Measurements from ENCODE around the gene XPO4.
"Not testable (repeated sequence)": the region's sequence is repeated elsewhere in the genome, so short reads cannot be mapped to it uniquely, and the experiment has no call there.

The XPO4 gene

DNA sequence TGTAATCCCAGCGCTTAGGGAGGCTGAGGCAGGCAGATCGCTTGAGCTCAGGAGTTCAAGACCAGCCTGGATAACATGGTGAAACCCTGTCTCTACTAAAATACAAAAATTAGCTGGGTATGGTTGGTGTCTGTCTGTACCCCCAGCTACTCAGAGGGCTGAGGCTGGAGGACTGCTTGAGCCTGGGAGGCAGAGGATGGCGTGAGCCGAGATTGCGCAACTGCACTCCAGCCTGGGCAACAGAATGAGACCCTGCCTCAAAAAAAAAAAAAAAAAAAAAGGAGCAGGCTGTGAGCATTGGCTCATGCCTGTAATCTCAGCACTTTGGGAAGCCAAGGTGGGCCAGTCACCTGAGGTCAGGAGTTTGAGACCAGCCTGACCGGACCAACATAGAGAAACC is 12.0 kb downstream of the XPO4 start:
- not testable (repeated sequence) for DNase-seq

- no peak for DNase-seq
These were observed 20.3 kb downstream of the XPO4 start for GRCh38 chr13:20882206-20882605.

- no peak for DNase-seq
These were observed 24.6 kb downstream of the XPO4 start for GRCh38 chr13:20877902-20878301.

- DNase-seq: not testable (repeated sequence)
These were observed 25.7 kb downstream of the XPO4 start for GRCh38 chr13:20876802-20877201.

DNA sequence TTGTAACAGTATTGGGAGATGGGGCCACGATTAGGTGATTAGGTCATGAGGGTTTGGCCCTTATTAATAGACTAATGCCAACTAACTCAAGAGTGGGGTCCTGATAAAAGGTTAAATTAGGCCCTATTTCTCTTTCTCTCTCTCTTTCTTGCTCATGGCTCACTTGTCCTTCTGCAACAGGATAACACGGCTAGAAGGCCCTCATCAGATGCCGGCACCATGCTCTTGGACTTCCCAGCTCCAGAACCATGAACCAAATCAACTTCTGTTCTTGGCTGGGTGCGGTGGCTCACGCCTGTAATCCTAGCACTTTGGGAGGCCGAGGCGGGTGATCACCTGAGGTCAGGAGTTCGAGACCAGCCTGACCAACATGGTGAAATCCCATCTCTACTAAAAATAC is 28.1 kb downstream of the XPO4 start:
- not testable (repeated sequence) for DNase-seq

DNA sequence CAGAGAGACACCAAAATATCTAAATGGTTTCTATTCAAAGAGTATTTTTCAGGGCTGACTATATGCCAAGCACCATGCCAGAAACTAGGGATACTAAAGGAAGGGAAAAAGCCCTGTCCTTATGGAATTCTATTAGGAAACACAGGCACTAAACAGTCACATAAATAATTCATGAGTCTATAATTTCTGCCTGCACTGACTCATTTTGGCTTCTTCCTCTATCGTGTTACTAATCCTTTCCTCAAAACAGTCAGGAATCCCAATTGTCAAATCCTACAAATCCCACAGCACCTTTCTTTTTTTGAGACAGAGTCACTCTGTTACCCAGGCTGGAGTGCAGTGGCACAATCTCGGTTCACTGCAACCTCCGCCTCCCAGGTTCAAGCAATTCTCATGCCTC is 29.2 kb downstream of the XPO4 start:
- no peak for DNase-seq

DNA sequence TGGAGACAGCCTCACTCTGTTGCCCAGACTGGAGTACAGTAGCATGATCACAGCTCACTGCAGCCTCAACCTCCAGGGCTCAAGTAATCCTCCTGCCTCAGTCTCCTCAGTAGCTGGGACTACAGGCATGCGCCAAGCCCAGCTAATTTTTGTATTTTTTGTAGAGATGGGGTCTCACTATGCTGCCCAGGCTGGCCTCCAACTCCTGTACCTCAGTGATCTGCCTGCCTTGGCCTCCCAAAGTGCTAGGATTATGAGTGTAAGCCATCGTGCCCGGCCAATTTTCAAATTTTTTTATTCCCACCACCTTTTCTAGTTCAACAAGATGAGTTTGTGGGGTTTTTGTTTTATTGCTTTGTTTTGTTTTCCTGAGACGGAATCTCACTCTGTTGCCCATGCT is 31.7 kb downstream of the XPO4 start:
- DNase-seq: no peak

DNA sequence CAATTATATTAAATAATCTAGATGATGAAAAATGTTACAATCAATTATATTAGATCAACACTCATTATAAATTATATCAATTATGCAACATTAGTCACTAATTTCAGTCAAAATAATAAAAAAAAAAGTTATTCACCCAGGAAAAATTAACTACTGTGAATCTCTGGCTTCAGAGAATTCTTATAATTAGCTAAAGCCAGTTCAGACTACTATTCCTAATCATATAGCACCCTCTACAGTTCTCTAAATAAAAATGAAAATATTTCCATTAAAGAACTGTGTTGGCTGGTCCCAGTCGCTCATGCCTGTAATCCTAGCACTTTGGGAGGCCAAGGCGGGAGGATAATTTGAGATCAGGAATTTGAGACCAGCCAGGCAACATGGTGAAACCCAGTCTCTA is 33.0 kb downstream of the XPO4 start:
- no peak for DNase-seq

GRCh38 chr13:20867408-20867807 is 35.1 kb downstream of the XPO4 start:
- DNase-seq: no peak

DNA sequence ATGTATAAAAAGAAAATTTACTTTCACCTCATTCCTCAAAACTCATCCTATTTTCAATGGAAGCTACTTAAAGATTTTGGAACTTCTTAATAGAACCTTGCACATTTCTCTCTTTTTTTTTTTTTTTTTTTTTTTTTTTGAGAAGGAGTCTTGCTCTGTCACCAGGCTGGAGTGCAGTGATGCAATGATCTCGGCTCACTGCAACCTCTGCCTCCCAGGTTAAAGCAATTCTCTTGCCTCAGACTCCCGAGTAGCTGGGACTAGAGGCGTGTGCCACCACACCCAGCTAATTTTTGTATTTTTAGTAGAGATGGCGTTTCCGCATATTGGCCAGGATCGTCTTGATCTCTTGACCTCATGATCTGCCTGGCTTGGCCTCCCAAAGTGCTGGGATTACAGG is 40.9 kb downstream of the XPO4 start:
- DNase-seq: not testable (repeated sequence)

- no peak for DNase-seq
These were observed 41.7 kb downstream of the XPO4 start for GRCh38 chr13:20860844-20861243.

DNA sequence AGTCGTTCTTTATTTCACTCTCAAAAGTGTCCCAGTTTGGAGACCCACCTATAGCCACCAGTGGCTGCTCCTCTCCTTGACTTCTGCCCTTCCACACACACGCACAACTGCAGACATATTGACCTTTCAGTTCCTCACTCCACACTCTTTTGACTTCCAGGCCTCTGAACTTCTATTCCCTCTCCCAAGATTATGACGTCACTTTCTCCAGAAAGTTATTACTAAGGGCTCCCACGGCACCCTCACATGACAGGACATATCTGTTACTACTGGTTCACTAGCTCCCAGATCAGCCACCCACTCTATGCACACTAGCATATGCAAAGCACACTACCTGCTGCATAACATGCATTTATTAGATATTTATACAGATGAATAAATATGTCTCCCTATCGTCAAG is 45.9 kb downstream of the XPO4 start:
- no peak for DNase-seq

- no peak for DNase-seq
These were observed 50.6 kb downstream of the XPO4 start for GRCh38 chr13:20851844-20852402.

DNA sequence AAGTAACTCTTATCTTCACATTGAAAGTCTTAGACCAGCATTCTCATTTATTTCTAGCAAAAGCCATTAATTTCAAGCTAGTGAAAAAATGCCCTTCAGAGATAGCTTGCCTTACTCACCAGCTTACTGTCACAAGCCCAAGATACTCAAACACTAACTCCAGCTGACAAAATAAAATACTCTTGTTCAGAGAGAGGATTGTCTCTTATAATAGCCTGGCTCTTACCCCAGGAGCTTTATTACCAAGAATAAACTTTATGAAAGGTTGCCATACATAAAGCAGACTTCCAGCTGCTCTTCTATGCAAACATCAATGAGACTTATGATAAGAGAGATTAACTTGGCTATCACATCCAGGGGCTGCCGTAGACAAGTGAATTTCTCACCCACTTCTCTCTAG is 53.6 kb downstream of the XPO4 start:
- DNase-seq: no peak

GRCh38 chr13:20848203-20848602 is 54.3 kb downstream of the XPO4 start:
- no peak for DNase-seq

GRCh38 chr13:20847296-20847695 is 55.2 kb downstream of the XPO4 start:
- no peak for DNase-seq

GRCh38 chr13:20843166-20843565 is 59.4 kb downstream of the XPO4 start:
- DNase-seq: no peak

GRCh38 chr13:20840568-20840967 is 62.0 kb downstream of the XPO4 start:
- no peak for DNase-seq

DNA sequence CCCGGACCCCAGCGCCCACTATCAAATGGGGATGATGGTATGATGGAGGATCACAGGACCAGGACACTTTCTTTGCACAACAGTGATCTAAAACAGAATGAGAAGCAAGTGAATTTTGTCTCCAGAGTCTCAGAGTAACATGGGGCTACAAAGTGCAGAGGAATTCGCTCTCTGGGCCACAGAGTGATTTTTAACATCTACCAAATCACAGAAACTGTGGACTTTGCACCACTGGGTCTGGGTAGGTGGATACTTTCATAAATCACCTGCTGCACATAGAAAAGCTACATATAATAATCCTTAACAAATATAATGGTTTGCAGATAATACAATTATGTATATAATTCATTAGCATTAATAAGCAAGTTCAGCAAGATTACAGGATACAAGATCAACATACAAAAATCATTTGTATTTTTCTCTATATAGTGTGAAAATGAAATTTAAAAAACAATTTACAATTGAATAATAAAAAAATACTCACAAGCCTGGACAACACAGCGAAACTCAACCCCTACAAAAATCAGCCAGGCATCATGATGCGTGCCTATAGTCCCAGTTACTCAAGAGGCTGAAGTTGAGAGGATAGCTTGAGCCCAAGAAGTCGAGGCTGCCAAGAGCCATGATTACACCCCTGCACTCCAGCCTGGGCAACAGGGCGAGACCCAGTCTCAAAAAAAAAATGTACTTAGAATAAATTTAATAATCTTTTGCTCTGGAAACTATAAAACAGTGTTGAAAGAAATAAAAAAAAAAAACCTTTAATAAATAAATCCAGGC is 68.5 kb downstream of the XPO4 start:
- DNase-seq: no peak

DNA sequence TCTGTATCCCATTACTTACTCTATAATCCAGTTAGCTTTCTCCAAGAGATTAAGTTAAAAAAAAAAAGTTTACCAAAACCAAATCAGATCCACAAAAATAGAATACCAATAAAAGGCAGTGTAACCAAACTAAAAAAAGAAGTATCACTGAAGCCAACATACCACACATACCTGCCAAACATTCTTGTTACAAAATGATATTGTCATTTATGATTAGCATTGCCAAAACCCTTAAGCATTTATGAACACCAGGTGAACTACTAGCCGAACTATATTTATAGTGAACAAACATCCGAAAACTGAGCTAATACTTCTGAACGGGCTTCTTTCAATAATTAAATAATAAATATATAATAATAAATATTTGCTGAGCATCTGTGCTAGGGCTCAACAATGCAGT is 69.7 kb downstream of the XPO4 start:
- DNase-seq: no peak

- DNase-seq: no peak
These were observed 70.6 kb downstream of the XPO4 start for GRCh38 chr13:20831933-20832332.

DNA sequence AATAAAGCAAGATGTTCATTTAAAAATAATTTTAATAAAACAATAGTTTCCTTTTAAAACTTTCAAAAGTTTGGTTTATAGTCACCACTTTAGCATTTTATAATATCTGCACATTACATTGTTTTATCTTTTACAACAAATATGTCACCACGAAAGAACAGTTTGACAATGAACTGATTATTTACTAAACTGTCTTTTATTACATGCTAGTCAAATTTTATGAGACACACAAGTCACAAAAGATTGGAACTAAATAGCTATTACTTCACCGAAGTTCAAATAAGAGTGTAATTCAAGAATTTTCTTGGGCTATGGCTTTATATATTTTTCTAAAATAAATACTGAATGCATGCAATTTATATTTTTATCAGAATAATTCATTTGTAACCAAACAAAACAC is 71.3 kb downstream of the XPO4 start:
- no peak for DNase-seq

DNA sequence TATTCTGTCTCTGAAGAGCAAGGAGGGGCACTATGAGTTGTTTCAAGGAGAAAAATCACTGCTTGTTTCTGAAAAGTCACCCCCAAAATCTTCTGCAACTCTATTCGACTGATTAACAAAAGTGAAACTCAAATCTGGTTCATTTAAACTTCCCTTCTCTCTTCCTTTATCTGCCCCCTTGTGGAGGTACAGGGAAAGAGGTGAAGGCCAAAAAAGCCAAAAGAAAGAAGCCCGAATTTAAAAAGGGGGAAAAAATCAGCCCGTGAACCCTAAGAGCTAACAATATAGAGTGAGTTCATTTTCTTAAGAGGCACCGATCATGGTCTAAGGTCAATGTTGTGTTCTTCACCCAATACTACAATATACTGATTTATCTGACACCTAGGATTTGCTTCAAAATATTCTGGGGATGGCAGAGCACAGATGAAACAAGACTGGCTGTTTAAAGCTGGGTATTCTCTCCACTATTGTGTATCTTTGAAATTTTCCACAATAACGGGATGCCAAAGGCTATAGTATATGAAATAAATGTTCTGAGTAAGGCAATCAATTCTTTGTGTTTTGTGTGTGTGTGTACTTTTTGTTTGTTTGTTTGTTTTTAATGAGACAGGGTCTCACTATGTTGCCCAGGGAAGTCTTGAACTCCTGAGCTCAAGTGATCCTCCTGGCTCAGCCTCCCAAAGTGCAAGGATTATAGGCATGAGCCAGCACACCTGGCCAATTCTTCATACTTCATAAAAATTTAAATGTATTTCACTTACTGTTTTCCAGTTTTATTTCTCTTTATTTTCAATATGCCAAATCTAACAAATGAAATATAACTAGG is 73.8 kb downstream of the XPO4 start:
- DNase-seq: peak; percentile 14 to 49

All from activated CD4-positive, alpha-beta T cell treated with anti-CD3 and anti-CD28 coated beads for 4 hours (primary cell).